IMR-90 (cell line): ENCODE measurements around the gene PSMD14. TPM values are rescaled to one million over a fixed set of nuclear protein-coding genes. Genes with fewer than 3 reads are reported as not detected.

Source experiments
- ATAC-seq: fragments of 200-7000 bp; cut with Tn5 transposase; 2 replicates; pipeline ENCODE4 v1.9.1; 2020; ENCODE audit warnings: low read depth, mild to moderate bottlenecking, moderate library complexity
- BruUV-seq: library from RNA; stranded (reverse); fragments of 400-500 nt; replicated peaks from 2 replicates; lab custom pipeline; 2021; lab: Mats Ljungman, UMichigan
- CTCF ChIA-PET: fragments of 300-600 bp; formaldehyde crosslinking; extraction: SDS; loops from one replicate; lab custom pipeline; 2021; ENCODE audit warnings: antibody characterized with exemption; lab: Yijun Ruan, JAX
- POLR2A ChIA-PET: fragments of 300-600 bp; sonication (Branson Sonifier 250); formaldehyde crosslinking; loops from one replicate; lab custom pipeline; 2022; ENCODE audit warnings: antibody characterized with exemption; ENCODE audit not compliant: unreplicated experiment; lab: Charles Lee
- DNase-seq: peaks from one replicate; pipeline ENCODE4 v3.0.0; 2013
- H2AFZ ChIP-seq: replicated peaks from 2 replicates; pipeline ENCODE3; 2013; ENCODE audit warnings: low read length, mild to moderate bottlenecking; ENCODE audit not compliant: poor library complexity
- H2AK5ac ChIP-seq: 2 replicates; pipeline ENCODE4 v1.6.1; 2013; ENCODE audit warnings: low read depth, low read length, inconsistent platforms
- H2AK9ac ChIP-seq: replicated peaks from 2 replicates; pipeline ENCODE3; 2013; ENCODE audit warnings: mild to moderate bottlenecking, low read depth, low read length, moderate library complexity; ENCODE audit not compliant: poor library complexity
- H2BK120ac ChIP-seq: 2 replicates; pipeline ENCODE4 v1.6.1; 2013; ENCODE audit warnings: low read depth, low read length, inconsistent platforms
- H2BK15ac ChIP-seq: 3 replicates; pipeline ENCODE4 v1.6.1; 2013; ENCODE audit warnings: low read depth, low read length, inconsistent platforms
- H2BK20ac ChIP-seq: 2 replicates; pipeline ENCODE4 v1.6.1; 2013; ENCODE audit warnings: low read depth, mild to moderate bottlenecking, inconsistent platforms, low read length, moderate library complexity
- H2BK5ac ChIP-seq: 2 replicates; pipeline ENCODE4 v1.6.1; 2013; ENCODE audit warnings: mild to moderate bottlenecking, low read depth, low read length, inconsistent platforms; ENCODE audit not compliant: poor library complexity, severe bottlenecking
- H3K14ac ChIP-seq: replicated peaks from 2 replicates; pipeline ENCODE4 v1.6.1; 2013; ENCODE audit warnings: low read depth, low read length, inconsistent platforms
- H3K18ac ChIP-seq: 2 replicates; pipeline ENCODE4 v1.6.1; 2013; ENCODE audit warnings: low read depth, low read length, control low read depth
- H3K23ac ChIP-seq: 2 replicates; pipeline ENCODE4 v1.6.1; 2013; ENCODE audit warnings: low read depth, low read length, inconsistent platforms
- H3K27ac ChIP-seq: 2 replicates; pipeline ENCODE4 v1.5.1; 2013; ENCODE audit warnings: mild to moderate bottlenecking, control low read depth, low read length; ENCODE audit not compliant: insufficient read depth
- H3K27me3 ChIP-seq: 2 replicates; pipeline ENCODE4 v1.6.1; 2013; ENCODE audit warnings: low read length; ENCODE audit not compliant: control insufficient read depth, insufficient read depth
- H3K36me3 ChIP-seq: 2 replicates; pipeline ENCODE4 v1.6.1; 2013; ENCODE audit warnings: low read length, mixed read lengths; ENCODE audit not compliant: control insufficient read depth, insufficient read depth
- H3K4ac ChIP-seq: 2 replicates; pipeline ENCODE4 v1.6.1; 2013; ENCODE audit warnings: low read depth, low read length, inconsistent platforms
- H3K4me1 ChIP-seq: 2 replicates; pipeline ENCODE4 v1.6.1; 2013; ENCODE audit warnings: low read length, mixed read lengths; ENCODE audit not compliant: control insufficient read depth, insufficient read depth
- H3K4me2 ChIP-seq: 2 replicates; pipeline ENCODE4 v1.6.1; 2013; ENCODE audit warnings: low read depth, mild to moderate bottlenecking, control low read depth, low read length, moderate library complexity
- H3K4me3 ChIP-seq: 2 replicates; pipeline ENCODE4 v1.5.1; 2013; ENCODE audit warnings: low read depth, mild to moderate bottlenecking, control low read depth, low read length, moderate library complexity; ENCODE audit not compliant: insufficient read depth
- H3K56ac ChIP-seq: 2 replicates; pipeline ENCODE4 v1.6.1; 2013; ENCODE audit warnings: low read length, inconsistent platforms; ENCODE audit not compliant: insufficient read depth; ENCODE audit errors: extremely low read depth
- H3K79me1 ChIP-seq, 2 experiments: 2 replicates each; pipeline ENCODE4 v1.6.1; 2013; ENCODE audit warnings: low read length in 2 of 2, inconsistent platforms in 1 of 2, low read depth in 1 of 2
- H3K9ac ChIP-seq: 2 replicates; pipeline ENCODE4 v1.6.1; 2013; ENCODE audit warnings: low read depth, low read length, control low read depth
- H3K9me1 ChIP-seq: 2 replicates; pipeline ENCODE4 v1.6.1; 2013; ENCODE audit warnings: low read length, inconsistent platforms; ENCODE audit not compliant: insufficient read depth
- H3K9me3 ChIP-seq: 2 replicates; pipeline ENCODE4 v1.6.1; 2013; ENCODE audit warnings: low read length; ENCODE audit not compliant: control insufficient read depth, insufficient read depth
- H4K20me1 ChIP-seq: 2 replicates; pipeline ENCODE4 v1.6.1; 2013; ENCODE audit warnings: low read length, inconsistent platforms; ENCODE audit not compliant: insufficient read depth
- H4K5ac ChIP-seq: 2 replicates; pipeline ENCODE4 v1.6.1; 2013; ENCODE audit warnings: mild to moderate bottlenecking, low read depth, low read length, control low read depth
- H4K8ac ChIP-seq, 2 experiments: 2 replicates each; pipeline ENCODE4 v1.6.1; 2013; ENCODE audit warnings: low read depth in 2 of 2, low read length in 2 of 2, control low read depth in 1 of 2, inconsistent platforms in 1 of 2
- H4K91ac ChIP-seq: 2 replicates; pipeline ENCODE4 v1.6.1; 2013; ENCODE audit warnings: low read depth, low read length, inconsistent platforms; ENCODE audit not compliant: insufficient read depth
- ELK1 ChIP-seq: fragments of 150-350 bp; IDR thresholded peaks from 2 replicates; pipeline ENCODE4 v1.6.1; 2016; ENCODE audit warnings: low read depth, mild to moderate bottlenecking, low read length, moderate library complexity, borderline replicate concordance
- NFE2L2 ChIP-seq: fragments of 150-350 bp; IDR thresholded peaks from 2 replicates; pipeline ENCODE4 v1.6.1; 2016; ENCODE audit warnings: low read depth, mild to moderate bottlenecking, low read length
- RAD21 ChIP-seq: IDR thresholded peaks from 2 replicates; pipeline ENCODE4 v1.6.1; 2012; ENCODE audit warnings: low read length, improper control_type of control experiment
- USF2 ChIP-seq: fragments of 150-350 bp; IDR thresholded peaks from 2 replicates; pipeline ENCODE4 v1.6.1; 2017; ENCODE audit warnings: mild to moderate bottlenecking, antibody characterized with exemption, low read length, low read depth
- WGBS, 2 experiments: methylation state at CpG; one replicate each; pipeline versions ENCODE4 v1.1.5 to v1.1.7; 2013; ENCODE audit warnings: missing lambda C conversion rate in 2 of 2; ENCODE audit not compliant: insufficient read length in 1 of 2; ENCODE audit errors: extremely low coverage in 2 of 2; 5-methylcytosine and 5-hydroxymethylcytosine counted together
- dilution Hi-C: fragments of 300-500 bp; cut with HindIII; formaldehyde crosslinking; loops from one replicate; pipeline ENCODE4 v1.14.3; 2018; ENCODE audit warnings: low sequenced_read_pairs; ENCODE audit not compliant: unreplicated experiment
- in situ Hi-C: fragments of 300-500 bp; cut with MboI; formaldehyde crosslinking; loops from 3 replicates; pipeline ENCODE4 v1.14.3; 2019; ENCODE audit warnings: low sequenced_read_pairs, inconsistent platforms, mixed read lengths
- intact Hi-C: fragments of 100-400 bp; cut with micrococcal nuclease; formaldehyde crosslinking; loops from 2 replicates; pipeline ENCODE4 v1.10.0; 2022
- polyA plus RNA-seq, 3 experiments: library from polyadenylated mRNA; depleted of rRNA; stranded (reverse); fragments of >200 nt; gene quantifications; 2 replicates each; pipeline ENCODE4 v1.2.3, GENCODE V29; 2012; ENCODE audit warnings: low replicate concordance in 1 of 3
- total RNA-seq: library from RNA; depleted of rRNA; stranded (reverse); fragments of >200 nt; gene quantifications from 2 replicates; pipeline ENCODE4 v1.2.3, GENCODE V29; 2012

The PSMD14 gene
- total and polyA plus RNA-seq, 2 of the 4 experiments (the other 2 are of a cell fraction): 59.3 to 110 TPM

- ChIA-PET CTCF (no interaction called here), POLR2A (no interaction called here)
- H3K79me1 ChIP-seq: no peaks in the 10 kb centered on the region
- no peak overlapping the region for H2BK5ac ChIP-seq
- no peak overlapping the region for H3K14ac ChIP-seq
- no peak overlapping the region for H3K18ac ChIP-seq
- no peak overlapping the region for H3K27ac ChIP-seq
- no peak overlapping the region for H2BK15ac ChIP-seq
- dilution Hi-C loops: no loop called here
- no peak overlapping the region for H2AK5ac ChIP-seq
- no peak overlapping the region for H3K4ac ChIP-seq
- no peak overlapping the region for H2AK9ac ChIP-seq
- no peak for DNase-seq
- no peak overlapping the region for H3K9ac ChIP-seq
- no peak overlapping the region for H3K56ac ChIP-seq
- no peak for TF ChIP-seq RAD21
- no peak for TF ChIP-seq USF2
- no peak for TF ChIP-seq ELK1
- TF ChIP-seq NFE2L2: no peak
- no TSS peak for BruUV-seq
- no peaks in the 10 kb centered on the region for H3K4me1 ChIP-seq
- in situ Hi-C loops: loop anchor here (25.0 kb wide), 1 partner anchor 668 kb away; no protein-coding TSS in a partner anchor
- no peak overlapping the region for H3K23ac ChIP-seq
- H3K4me3 ChIP-seq: no peak overlapping the region
- no peak for ATAC-seq
- H2AFZ ChIP-seq: no peak overlapping the region
- no peak overlapping the region for H4K91ac ChIP-seq
- no peak overlapping the region for H4K5ac ChIP-seq
- intact Hi-C loops: no loop called here
- no peaks in the 10 kb centered on the region for H3K9me1 ChIP-seq
- H3K27me3 ChIP-seq: peaks cover 4% of the 10 kb centered on the region
- H3K36me3 ChIP-seq: no peaks in the 10 kb centered on the region
- H3K9me3 ChIP-seq: no peaks in the 10 kb centered on the region
- H4K20me1 ChIP-seq: no peaks in the 10 kb centered on the region
- H4K8ac ChIP-seq: no peak overlapping the region
- no peak overlapping the region for H2BK120ac ChIP-seq
- no CpG with 5 or more reads among the region's 3 CpGs for WGBS, 2 experiments
- no peak overlapping the region for H2BK20ac ChIP-seq
- no peak overlapping the region for H3K4me2 ChIP-seq
Measured at GRCh38 chr2:161269111-161269510, 39.1 kb upstream of the PSMD14 start.
